OCI-LY7 (cell line): ENCODE results near the gene MRPL10.

ENCODE experiments used
- CTCF ChIP-seq: fragments of 200-600 bp; sonication (generic); conservative IDR thresholded peaks from 2 replicates; pipeline ENCODE4 v1.5.1; 2014; ENCODE audit warnings: mild to moderate bottlenecking, antibody characterized with exemption, low read length, moderate library complexity, mixed read lengths
- EZH2phosphoT487 ChIP-seq: fragments of 200-600 bp; sonication (generic); IDR thresholded peaks from 2 replicates; pipeline ENCODE4 v1.6.1; 2018; ENCODE audit warnings: low read depth, borderline replicate concordance, mild to moderate bottlenecking, mixed run types, antibody characterized with exemption, low read length, moderate library complexity, mixed read lengths

DNA sequence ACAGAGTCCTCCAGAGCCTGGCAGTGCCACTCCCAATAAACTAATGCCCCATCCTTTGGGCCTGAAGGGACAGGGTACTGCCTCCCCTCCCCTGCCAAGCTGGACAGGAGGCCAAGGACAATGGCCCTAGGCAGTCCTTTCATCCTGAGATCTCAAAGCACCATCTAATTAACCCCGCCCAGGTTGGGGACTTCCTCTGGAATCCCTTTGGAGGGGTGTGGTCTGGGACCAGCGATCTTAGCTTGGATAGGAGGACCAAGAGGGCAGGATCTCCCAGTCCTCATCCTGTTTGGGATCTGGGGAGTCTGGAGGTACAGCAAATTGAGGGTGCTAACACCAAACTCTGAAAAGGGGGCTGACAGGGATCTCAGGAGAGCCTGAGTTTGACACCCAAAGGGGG, 37.8 kb upstream of the MRPL10 start:
- TF ChIP-seq CTCF (no peak), EZH2phosphoT487 (no peak)
